Measurements from ENCODE around the gene THAP2. TPM values are rescaled to one million over a fixed set of nuclear protein-coding genes. Genes with fewer than 3 reads are reported as not detected.

The THAP2 gene
- total and polyA plus RNA-seq, 2 donors: 6.1 to 9.8 TPM

- WGBS: 96% methylated on average over 3 of the region's 3 CpGs
- Histone ChIP-seq H3K27me3 (ENCODE audit: control insufficient read depth in 2 of 2, insufficient read depth in 1 of 2, low read length in 1 of 2) (no peaks in the 10 kb centered on the region), H3K9me3 (ENCODE audit: control insufficient read depth in 2 of 2, insufficient read depth in 1 of 2, low read length in 1 of 2) (peaks cover 0 to 4% of the 10 kb centered on the region in 2 donors), H3K27ac (ENCODE audit: low read depth in 1 of 2, low read length in 1 of 2) (no peak overlapping the region), H3K36me3 (ENCODE audit: control insufficient read depth in 2 of 2, insufficient read depth in 2 of 2, low read length in 1 of 2) (peaks cover 23 to 47% of the 10 kb centered on the region in 2 donors), H3K4me3 (ENCODE audit: low read length in 2 of 2) (no peak overlapping the region), H3K4me1 (ENCODE audit: control insufficient read depth in 2 of 2, insufficient read depth in 2 of 2, low read length in 2 of 2) (no peaks in the 10 kb centered on the region)
- no peak for DNase-seq (ENCODE audit: low read depth in 6 of 9, low spot score in 9 of 9)
These were observed 9.9 kb upstream of the THAP2 start for GRCh38 chr12:71654200-71654599.

GRCh38 chr12:71655495-71655894 lies 8.6 kb upstream of the THAP2 start:
- no peak overlapping the region for H3K4me3 ChIP-seq (ENCODE audit: low read length in 2 of 2)
- no peak overlapping the region for H3K27ac ChIP-seq (ENCODE audit: low read depth in 1 of 2, low read length in 1 of 2)
- H3K4me1 ChIP-seq (ENCODE audit: control insufficient read depth in 2 of 2, insufficient read depth in 2 of 2, low read length in 2 of 2): no peaks in the 10 kb centered on the region
- DNase-seq (ENCODE audit: low read depth in 6 of 9, low spot score in 9 of 9): no peak
- H3K9me3 ChIP-seq (ENCODE audit: control insufficient read depth in 2 of 2, insufficient read depth in 1 of 2, low read length in 1 of 2): peaks cover 0 to 4% of the 10 kb centered on the region in 2 donors
- no peaks in the 10 kb centered on the region for H3K27me3 ChIP-seq (ENCODE audit: control insufficient read depth in 2 of 2, insufficient read depth in 1 of 2, low read length in 1 of 2)
- WGBS: 30% methylated on average over 1 of the region's 1 CpG
- H3K36me3 ChIP-seq (ENCODE audit: control insufficient read depth in 2 of 2, insufficient read depth in 2 of 2, low read length in 1 of 2): peaks cover 20 to 53% of the 10 kb centered on the region in 2 donors

- Histone ChIP-seq H3K36me3 (ENCODE audit: control insufficient read depth in 2 of 2, insufficient read depth in 2 of 2, low read length in 1 of 2) (peaks cover 18 to 50% of the 10 kb centered on the region in 2 donors), H3K9me3 (ENCODE audit: control insufficient read depth in 2 of 2, insufficient read depth in 1 of 2, low read length in 1 of 2) (peaks cover 0 to 4% of the 10 kb centered on the region in 2 donors), H3K27me3 (ENCODE audit: control insufficient read depth in 2 of 2, insufficient read depth in 1 of 2, low read length in 1 of 2) (no peaks in the 10 kb centered on the region), H3K4me1 (ENCODE audit: control insufficient read depth in 2 of 2, insufficient read depth in 2 of 2, low read length in 2 of 2) (no peaks in the 10 kb centered on the region), H3K4me3 (ENCODE audit: low read length in 2 of 2) (no peak overlapping the region), H3K27ac (ENCODE audit: low read depth in 1 of 2, low read length in 1 of 2) (no peak overlapping the region)
- 98% methylated on average over 1 of the region's 1 CpG for WGBS
- DNase-seq (ENCODE audit: low read depth in 6 of 9, low spot score in 9 of 9): no peak
These were observed 8.2 kb upstream of the THAP2 start for GRCh38 chr12:71655907-71656306.

- Histone ChIP-seq H3K4me3 (ENCODE audit: low read length in 2 of 2) (no peak overlapping the region), H3K4me1 (ENCODE audit: control insufficient read depth in 2 of 2, insufficient read depth in 2 of 2, low read length in 2 of 2) (peaks cover 4 to 5% of the 10 kb centered on the region in 2 donors), H3K27ac (ENCODE audit: low read depth in 1 of 2, low read length in 1 of 2) (no peak overlapping the region), H3K36me3 (ENCODE audit: control insufficient read depth in 2 of 2, insufficient read depth in 2 of 2, low read length in 1 of 2) (peaks cover 15 to 48% of the 10 kb centered on the region in 2 donors), H3K27me3 (ENCODE audit: control insufficient read depth in 2 of 2, insufficient read depth in 1 of 2, low read length in 1 of 2) (no peaks in the 10 kb centered on the region), H3K9me3 (ENCODE audit: control insufficient read depth in 2 of 2, insufficient read depth in 1 of 2, low read length in 1 of 2) (peaks cover 0 to 4% of the 10 kb centered on the region in 2 donors)
- WGBS: 93% methylated on average over 3 of the region's 3 CpGs
- no peak for DNase-seq (ENCODE audit: low read depth in 6 of 9, low spot score in 9 of 9)
These were observed 7.4 kb upstream of the THAP2 start for GRCh38 chr12:71656740-71657139.

GRCh38 chr12:71661977-71662530 lies 2.0 kb upstream of the THAP2 start:
- H3K9me3 ChIP-seq (ENCODE audit: control insufficient read depth in 2 of 2, insufficient read depth in 1 of 2, low read length in 1 of 2): no peaks in the 10 kb centered on the region
- H3K4me1 ChIP-seq (ENCODE audit: control insufficient read depth in 2 of 2, insufficient read depth in 2 of 2, low read length in 2 of 2): peaks cover 5 to 7% of the 10 kb centered on the region in 2 donors
- peak in 1 of 9 donors; percentile 8 for DNase-seq (ENCODE audit: low read depth in 6 of 9, low spot score in 9 of 9)
- peak overlapping the region; percentile 78 to 86 for H3K4me3 ChIP-seq (ENCODE audit: low read length in 2 of 2)
- WGBS: 21% methylated on average over 8 of the region's 8 CpGs
- H3K27me3 ChIP-seq (ENCODE audit: control insufficient read depth in 2 of 2, insufficient read depth in 1 of 2, low read length in 1 of 2): no peaks in the 10 kb centered on the region
- H3K27ac ChIP-seq (ENCODE audit: low read depth in 1 of 2, low read length in 1 of 2): no peak overlapping the region
- H3K36me3 ChIP-seq (ENCODE audit: control insufficient read depth in 2 of 2, insufficient read depth in 2 of 2, low read length in 1 of 2): peaks cover 3 to 23% of the 10 kb centered on the region in 2 donors

DNA sequence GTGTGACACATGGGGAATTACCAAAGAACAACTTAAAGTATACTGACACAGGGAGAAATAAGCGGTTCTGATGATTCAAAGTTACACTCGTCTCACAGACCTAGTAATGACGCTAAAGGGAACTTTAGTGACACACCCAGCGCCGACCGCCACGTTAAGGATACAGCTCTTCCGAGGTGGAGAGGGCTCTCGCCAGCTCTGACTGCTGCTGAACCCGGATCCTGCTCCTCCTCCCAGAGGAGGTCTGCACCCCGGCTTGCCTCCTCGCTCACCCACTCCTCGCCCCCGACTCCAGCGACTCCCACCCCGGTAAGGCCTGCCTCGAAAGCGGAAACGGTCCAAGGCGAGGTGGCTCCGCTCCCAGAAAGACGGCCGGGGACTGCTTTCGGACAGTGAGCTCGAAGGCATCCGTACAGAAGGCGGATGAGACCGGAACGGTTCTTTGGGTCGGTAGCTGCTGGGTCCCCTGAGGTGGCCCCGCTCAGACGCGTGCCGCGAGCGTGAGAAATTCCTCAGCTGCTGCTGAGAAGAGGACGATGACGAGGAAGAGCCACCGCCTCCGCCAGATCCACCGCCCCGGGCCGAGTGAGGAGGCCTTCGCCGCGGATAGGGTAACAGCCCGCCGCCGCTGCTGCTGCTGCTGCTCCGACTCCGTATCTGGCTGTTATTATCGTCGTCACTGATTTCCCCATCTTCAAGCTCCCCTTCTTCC lies 1.1 kb upstream of the THAP2 start:
- under 1% methylated on average over 53 of the region's 53 CpGs for WGBS
- peaks cover 0 to 17% of the 10 kb centered on the region in 2 donors for H3K36me3 ChIP-seq (ENCODE audit: control insufficient read depth in 2 of 2, insufficient read depth in 2 of 2, low read length in 1 of 2)
- peak overlapping the region; percentile 78 to 86 for H3K4me3 ChIP-seq (ENCODE audit: low read length in 2 of 2)
- DNase-seq (ENCODE audit: low read depth in 6 of 9, low spot score in 9 of 9): peak in 8 of 9 donors; percentile 25 to 75 (median 54)
- H3K9me3 ChIP-seq (ENCODE audit: control insufficient read depth in 2 of 2, insufficient read depth in 1 of 2, low read length in 1 of 2): no peaks in the 10 kb centered on the region
- no peaks in the 10 kb centered on the region for H3K27me3 ChIP-seq (ENCODE audit: control insufficient read depth in 2 of 2, insufficient read depth in 1 of 2, low read length in 1 of 2)
- peak overlapping the region; percentile 91 to 99 for H3K27ac ChIP-seq (ENCODE audit: low read depth in 1 of 2, low read length in 1 of 2)
- H3K4me1 ChIP-seq (ENCODE audit: control insufficient read depth in 2 of 2, insufficient read depth in 2 of 2, low read length in 2 of 2): peaks cover 5 to 7% of the 10 kb centered on the region in 2 donors

DNA sequence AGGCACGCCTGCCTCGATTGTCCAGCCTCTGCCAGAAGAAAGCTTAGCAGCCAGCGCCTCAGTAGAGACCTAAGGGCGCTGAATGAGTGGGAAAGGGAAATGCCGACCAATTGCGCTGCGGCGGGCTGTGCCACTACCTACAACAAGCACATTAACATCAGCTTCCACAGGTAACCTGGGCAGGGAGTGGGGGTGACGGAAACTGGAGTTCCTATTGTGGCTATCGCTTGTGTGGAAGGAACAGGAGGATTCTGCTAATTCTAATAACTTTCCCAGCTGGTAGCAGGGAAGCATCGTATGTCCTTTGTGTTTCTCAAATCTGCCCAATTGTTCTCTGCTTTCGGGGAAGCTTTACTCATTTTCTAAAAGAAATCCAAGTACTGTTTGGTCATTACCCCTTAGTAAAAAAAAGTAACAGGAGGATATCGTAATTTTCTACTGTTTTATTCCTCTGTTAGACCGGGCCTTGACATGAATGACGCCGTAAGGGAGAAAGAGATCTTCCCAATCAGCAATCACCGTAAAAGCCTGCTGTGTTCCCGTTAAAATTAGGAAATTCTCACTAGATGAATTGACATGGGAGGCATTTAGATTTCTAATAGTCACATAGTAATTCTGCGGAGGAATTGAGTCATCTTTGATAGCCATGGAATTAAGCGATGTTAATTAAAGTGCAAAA lies 449 bp downstream of the THAP2 start:
- WGBS: 1% methylated on average over 20 of the region's 20 CpGs
- Histone ChIP-seq H3K36me3 (ENCODE audit: control insufficient read depth in 2 of 2, insufficient read depth in 2 of 2, low read length in 1 of 2) (peaks cover 0 to 3% of the 10 kb centered on the region in 2 donors), H3K4me3 (ENCODE audit: low read length in 2 of 2) (peak overlapping the region; percentile 78 to 86), H3K9me3 (ENCODE audit: control insufficient read depth in 2 of 2, insufficient read depth in 1 of 2, low read length in 1 of 2) (no peaks in the 10 kb centered on the region), H3K27ac (ENCODE audit: low read depth in 1 of 2, low read length in 1 of 2) (peak overlapping the region; percentile 97 to 99), H3K27me3 (ENCODE audit: control insufficient read depth in 2 of 2, insufficient read depth in 1 of 2, low read length in 1 of 2) (no peaks in the 10 kb centered on the region), H3K4me1 (ENCODE audit: control insufficient read depth in 2 of 2, insufficient read depth in 2 of 2, low read length in 2 of 2) (peaks cover 5 to 7% of the 10 kb centered on the region in 2 donors)
- no peak for DNase-seq (ENCODE audit: low read depth in 6 of 9, low spot score in 9 of 9)

- H3K36me3 ChIP-seq (ENCODE audit: control insufficient read depth in 2 of 2, insufficient read depth in 2 of 2, low read length in 1 of 2): no peaks in the 10 kb centered on the region
- H3K4me3 ChIP-seq (ENCODE audit: low read length in 2 of 2): peak overlapping the region; percentile 78 to 86
- peaks cover 5 to 7% of the 10 kb centered on the region in 2 donors for H3K4me1 ChIP-seq (ENCODE audit: control insufficient read depth in 2 of 2, insufficient read depth in 2 of 2, low read length in 2 of 2)
- peak overlapping the region in 1 of 2 donors; percentile 99 for H3K27ac ChIP-seq (ENCODE audit: low read depth in 1 of 2, low read length in 1 of 2)
- no peaks in the 10 kb centered on the region for H3K27me3 ChIP-seq (ENCODE audit: control insufficient read depth in 2 of 2, insufficient read depth in 1 of 2, low read length in 1 of 2)
- 31% methylated on average over 4 of the region's 4 CpGs for WGBS
- peak in 1 of 9 donors; percentile 15 for DNase-seq (ENCODE audit: low read depth in 6 of 9, low spot score in 9 of 9)
- H3K9me3 ChIP-seq (ENCODE audit: control insufficient read depth in 2 of 2, insufficient read depth in 1 of 2, low read length in 1 of 2): no peaks in the 10 kb centered on the region
These were observed 976 bp downstream of the THAP2 start for GRCh38 chr12:71665090-71665463.

- 97% methylated on average over 5 of the region's 5 CpGs for WGBS
These were observed 2.2 kb downstream of the THAP2 start for GRCh38 chr12:71666259-71666658.

More at GRCh38 chr12:71666259-71666658, 2.2 kb downstream of the THAP2 start:
- H3K27ac ChIP-seq (ENCODE audit: low read depth in 1 of 2, low read length in 1 of 2): no peak overlapping the region
- H3K36me3 ChIP-seq (ENCODE audit: control insufficient read depth in 2 of 2, insufficient read depth in 2 of 2, low read length in 1 of 2): no peaks in the 10 kb centered on the region
- peaks cover 5 to 7% of the 10 kb centered on the region in 2 donors for H3K4me1 ChIP-seq (ENCODE audit: control insufficient read depth in 2 of 2, insufficient read depth in 2 of 2, low read length in 2 of 2)
- H3K27me3 ChIP-seq (ENCODE audit: control insufficient read depth in 2 of 2, insufficient read depth in 1 of 2, low read length in 1 of 2): no peaks in the 10 kb centered on the region
- no peaks in the 10 kb centered on the region for H3K9me3 ChIP-seq (ENCODE audit: control insufficient read depth in 2 of 2, insufficient read depth in 1 of 2, low read length in 1 of 2)
- no peak overlapping the region for H3K4me3 ChIP-seq (ENCODE audit: low read length in 2 of 2)
- DNase-seq (ENCODE audit: low read depth in 6 of 9, low spot score in 9 of 9): no peak

Measured in thymus (tissue), 11 donors.